Colon (tissue), 2 donors: Measurements from ENCODE around the gene PIP5K1C.

Experiments
- FAIRE-seq: peaks from 2 replicates; lab custom pipeline; 2012; peaks lifted over from hg19 to GRCh38; lab: Jason Lieb, UNC
- donor health status: control.
- donor health status: control.

PIP5K1C gene, protein sequence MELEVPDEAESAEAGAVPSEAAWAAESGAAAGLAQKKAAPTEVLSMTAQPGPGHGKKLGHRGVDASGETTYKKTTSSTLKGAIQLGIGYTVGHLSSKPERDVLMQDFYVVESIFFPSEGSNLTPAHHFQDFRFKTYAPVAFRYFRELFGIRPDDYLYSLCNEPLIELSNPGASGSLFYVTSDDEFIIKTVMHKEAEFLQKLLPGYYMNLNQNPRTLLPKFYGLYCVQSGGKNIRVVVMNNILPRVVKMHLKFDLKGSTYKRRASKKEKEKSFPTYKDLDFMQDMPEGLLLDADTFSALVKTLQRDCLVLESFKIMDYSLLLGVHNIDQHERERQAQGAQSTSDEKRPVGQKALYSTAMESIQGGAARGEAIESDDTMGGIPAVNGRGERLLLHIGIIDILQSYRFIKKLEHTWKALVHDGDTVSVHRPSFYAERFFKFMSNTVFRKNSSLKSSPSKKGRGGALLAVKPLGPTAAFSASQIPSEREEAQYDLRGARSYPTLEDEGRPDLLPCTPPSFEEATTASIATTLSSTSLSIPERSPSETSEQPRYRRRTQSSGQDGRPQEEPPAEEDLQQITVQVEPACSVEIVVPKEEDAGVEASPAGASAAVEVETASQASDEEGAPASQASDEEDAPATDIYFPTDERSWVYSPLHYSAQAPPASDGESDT

DNA sequence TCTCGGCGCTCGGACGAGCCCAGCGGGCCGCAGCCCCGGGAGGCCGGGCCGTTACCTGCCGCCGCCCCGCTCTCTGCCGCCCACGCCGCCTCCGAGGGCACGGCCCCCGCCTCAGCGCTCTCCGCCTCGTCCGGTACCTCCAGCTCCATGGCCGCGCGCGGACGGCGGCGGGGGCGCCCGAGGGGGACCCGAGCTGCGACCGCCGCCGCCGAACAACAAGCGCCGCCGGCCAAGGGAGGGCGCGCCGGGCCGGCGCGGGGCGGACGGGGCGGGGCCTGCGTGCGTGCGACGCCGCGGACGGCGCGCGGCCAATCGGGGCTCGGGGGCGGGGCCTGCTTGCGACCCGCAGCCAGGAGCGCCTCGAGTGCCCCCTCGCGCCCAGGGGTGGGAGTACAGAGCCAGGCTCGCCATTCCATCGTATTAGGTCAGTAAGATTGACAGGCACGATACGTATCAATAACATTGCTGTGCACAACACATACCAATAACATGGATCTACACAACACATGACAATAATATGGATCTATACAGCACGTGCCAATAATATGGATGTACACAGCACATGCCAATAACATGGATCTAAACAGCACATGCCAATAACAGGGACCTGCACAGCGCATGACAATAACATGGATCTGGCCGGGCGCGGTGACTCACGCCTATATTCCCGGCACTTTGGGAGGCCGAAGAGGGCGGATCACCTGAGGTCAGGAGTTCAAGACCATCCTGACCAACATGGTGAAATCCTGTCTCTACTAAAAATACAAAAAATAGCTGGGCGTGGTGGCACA is at the start of gene PIP5K1C:
PIP5K1C (minus strand) TSS at position 227 of the 791 bp plus-strand sequence; CDS start at position 149, 78 bp downstream.
- FAIRE-seq, result no peak

DNA sequence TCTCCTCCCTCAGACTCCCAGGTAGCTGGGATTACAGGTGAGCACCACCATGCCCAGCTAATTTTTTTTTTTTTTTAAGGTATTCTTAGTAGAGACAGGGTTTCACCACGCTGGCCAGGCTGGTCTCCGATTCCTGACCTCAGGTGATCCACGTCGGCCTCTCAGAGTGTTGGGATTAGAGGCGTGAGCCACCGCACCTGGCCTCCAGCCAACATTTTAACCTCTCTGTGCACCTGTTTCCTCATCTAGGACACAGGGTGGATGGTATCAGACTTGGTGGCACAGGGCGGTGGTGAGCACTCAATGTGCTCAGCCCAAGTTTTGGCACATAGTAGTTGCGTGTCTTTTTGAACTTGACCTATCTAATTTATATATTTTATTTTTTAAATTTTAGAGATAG is 48.7 kb upstream of the PIP5K1C start:
- no peak for FAIRE-seq

DNA sequence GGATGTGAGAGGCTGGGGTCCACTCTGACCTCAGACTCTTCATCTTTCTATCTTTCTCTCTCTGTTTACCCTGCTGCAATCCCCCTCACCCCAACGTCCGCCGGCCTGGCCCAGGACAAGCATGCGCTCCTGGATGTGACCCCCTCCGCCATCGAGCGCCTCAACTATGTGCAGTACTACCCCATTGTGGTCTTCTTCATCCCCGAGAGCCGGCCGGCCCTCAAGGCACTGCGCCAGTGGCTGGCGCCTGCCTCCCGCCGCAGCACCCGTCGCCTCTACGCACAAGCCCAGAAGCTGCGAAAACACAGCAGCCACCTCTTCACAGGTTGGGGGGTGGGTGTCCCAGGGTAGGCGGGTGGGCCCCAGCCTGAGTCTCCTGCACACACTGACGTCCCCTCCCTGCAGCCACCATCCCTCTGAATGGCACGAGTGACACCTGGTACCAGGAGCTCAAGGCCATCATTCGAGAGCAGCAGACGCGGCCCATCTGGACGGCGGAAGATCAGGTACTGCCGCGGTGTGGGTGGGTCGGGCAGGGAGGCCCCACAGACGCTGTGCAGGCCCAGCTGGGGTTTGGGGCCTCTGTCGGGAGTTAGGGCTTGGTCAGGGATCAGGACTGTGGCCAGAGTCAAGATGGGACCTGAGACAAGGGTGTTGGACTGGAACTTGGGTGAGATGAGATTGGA is 46.2 kb upstream of the PIP5K1C start:
- FAIRE-seq, result no peak

DNA sequence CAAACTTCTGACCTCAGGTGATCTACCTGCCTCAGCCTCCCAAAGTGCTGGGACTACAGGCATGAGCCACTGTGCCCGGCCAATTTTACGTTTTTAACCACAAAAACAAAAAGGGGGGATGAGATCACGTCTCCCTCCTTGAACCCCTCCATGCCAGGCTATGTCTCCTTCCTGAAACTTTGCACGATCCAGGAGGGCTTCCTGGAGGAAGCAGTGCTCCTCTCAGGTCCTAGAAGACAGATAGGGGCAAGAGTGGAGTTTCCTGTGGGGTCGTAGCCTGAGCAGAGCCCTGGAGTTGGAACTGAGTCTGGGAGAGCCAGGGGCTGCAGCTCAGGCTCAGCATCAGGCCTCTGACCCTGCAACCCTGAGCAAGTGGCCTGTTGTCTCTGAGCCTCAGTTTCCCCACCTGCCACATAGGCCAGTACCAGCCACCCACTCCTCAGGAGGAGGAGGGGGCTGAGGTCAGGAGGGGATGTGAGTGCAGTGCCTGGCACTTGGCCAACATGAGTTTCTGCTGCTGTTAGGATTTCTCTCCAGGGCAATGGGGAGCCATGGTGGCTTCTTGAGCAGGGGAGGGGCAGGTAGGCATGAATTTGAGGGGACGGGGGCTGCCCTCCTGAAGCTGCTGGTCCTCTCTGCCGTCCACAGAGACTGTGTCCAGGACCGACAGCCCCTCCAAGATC is 45.2 kb upstream of the PIP5K1C start:
- no peak for FAIRE-seq

DNA sequence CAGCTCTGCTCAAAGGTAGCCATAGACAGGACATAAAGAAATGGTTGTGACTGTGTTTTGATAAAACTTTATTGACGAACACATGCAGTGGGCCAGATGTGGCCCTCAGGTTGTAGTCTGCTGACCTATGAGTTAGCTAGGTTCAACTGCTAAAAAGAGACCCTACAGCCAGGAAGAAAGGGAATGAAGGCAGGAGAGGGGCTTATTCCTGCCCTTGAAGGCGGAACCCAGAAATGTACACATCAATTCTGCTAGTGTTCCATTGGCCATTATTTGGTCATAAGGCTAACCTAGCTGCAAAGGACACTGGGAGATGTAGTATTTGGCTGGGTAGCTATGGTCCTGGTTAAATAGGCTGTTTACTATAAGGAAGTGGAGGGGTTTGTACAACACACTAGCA is 43.2 kb upstream of the PIP5K1C start:
- FAIRE-seq, result no peak

DNA sequence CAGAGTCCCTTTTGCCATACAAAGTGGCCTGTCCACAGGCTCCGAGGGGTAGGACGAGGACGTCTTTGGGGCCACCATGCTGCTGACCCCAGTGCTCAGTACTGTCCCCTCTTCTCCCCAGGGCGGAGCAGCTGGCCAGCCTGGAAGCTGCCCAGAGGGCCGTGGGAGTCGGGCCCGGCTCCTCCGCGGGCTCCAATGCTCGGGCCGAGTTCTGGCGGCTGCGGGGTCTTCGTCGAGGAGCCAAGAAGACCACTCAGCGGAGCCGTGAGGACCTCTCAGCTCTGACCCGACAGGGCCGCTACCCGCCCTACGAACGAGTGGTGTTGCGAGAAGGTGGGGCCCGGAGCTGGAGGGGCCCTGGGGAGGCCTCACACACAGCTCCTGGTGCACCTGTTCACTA is 40.2 kb upstream of the PIP5K1C start:
- no peak for FAIRE-seq

DNA sequence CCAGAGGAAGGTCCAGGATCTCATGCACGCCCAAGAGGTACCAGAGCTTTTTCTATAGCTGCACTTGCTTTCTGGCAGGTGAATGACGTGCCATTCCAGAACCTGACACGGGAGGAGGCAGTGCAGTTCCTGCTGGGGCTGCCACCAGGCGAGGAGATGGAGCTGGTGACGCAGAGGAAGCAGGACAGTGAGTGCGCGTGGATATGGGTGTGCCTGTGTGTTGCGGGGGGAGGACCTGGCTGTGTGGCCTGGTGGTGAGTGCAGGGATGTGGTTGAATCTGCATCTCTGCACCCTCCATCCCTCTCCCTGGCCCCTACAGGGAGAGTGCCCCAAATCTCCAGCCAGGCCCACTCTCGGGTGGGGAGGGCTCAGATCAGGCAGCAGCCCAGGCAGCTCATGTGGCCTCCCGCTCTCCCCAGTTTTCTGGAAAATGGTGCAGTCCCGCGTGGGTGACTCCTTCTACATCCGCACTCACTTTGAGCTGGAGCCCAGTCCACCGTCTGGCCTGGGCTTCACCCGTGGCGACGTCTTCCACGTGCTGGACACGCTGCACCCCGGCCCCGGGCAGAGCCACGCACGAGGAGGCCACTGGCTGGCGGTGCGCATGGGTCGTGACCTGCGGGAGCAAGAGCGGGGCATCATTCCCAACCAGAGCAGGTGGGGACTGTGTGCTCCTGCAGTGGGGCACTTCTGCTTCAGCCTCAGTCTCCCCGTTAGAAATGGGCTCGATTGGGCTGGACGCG is 38.4 kb upstream of the PIP5K1C start:
- no peak for FAIRE-seq

DNA sequence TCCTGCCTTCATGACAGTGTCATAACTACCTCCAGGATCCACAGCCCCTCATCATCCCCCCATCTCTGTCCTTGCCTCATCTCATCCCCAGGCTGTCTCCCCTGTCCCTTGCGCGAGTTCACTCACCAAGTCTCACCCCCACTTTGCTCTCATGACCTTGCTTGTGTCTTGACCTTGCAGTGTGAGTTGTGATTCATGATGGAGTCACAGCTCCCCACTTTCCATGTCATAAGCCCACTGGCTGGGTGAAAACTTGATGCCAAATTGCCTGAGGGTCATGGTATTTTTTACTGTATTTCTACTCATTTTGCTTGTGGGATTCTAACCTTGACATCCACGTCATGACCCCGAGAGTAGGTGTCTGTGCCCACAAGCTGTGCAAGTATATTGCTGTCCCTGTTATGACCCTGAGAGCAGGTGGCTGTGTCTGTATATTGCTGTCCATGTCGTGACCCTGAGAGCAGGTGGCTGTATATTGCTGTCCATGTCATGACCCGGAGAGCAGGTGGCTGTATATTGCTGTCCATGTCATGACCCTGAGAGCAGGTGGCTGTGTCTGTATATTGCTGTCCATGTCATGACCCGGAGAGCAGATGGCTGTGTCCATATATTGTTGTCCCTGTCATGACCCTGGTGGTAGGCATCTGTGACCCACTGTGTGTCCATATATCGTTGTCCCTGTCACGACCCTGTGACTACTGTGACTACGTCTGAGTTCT is 37.4 kb upstream of the PIP5K1C start:
- no peak for FAIRE-seq

DNA sequence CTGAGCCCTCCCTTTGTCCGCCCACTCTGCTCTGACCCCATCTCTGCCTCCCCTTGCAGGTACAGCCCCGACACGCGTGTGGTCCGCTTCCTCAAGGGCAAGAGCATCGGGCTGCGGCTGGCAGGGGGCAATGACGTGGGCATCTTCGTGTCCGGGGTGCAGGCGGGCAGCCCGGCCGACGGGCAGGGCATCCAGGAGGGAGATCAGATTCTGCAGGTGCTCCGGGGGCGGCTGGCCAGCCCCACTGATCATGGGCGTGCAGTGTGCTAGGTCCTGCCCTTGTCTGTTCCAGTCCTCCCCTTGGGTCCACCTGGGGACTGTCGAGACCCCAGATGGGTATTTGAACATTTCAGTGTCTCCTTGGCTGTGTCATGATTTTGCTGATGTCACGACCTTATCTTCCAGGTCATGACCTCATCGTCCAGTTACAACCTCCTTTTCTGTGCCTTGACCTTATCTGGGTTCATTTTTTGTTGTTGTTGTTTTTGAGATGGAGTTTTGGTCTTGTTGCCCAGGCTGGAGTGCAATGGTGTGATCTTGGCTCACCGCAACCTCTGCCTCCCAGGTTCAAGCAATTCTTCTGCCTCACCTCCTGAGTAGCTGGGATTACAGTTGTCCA is 35.9 kb upstream of the PIP5K1C start:
- FAIRE-seq, result no peak

DNA sequence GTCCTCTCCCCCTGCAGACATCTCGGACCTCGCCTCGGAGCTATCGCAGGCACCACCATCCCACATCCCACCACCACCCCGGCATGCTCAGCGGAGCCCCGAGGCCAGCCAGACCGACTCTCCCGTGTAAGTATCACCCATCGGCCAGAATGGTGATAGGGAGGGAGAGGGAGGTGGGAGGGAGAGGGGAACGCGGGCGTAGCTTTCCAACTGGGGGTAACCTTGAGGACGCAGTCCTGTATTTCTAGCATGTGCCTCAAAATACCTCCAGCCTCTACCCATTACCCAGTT is 34.0 kb upstream of the PIP5K1C start:
- FAIRE-seq, result no peak

DNA sequence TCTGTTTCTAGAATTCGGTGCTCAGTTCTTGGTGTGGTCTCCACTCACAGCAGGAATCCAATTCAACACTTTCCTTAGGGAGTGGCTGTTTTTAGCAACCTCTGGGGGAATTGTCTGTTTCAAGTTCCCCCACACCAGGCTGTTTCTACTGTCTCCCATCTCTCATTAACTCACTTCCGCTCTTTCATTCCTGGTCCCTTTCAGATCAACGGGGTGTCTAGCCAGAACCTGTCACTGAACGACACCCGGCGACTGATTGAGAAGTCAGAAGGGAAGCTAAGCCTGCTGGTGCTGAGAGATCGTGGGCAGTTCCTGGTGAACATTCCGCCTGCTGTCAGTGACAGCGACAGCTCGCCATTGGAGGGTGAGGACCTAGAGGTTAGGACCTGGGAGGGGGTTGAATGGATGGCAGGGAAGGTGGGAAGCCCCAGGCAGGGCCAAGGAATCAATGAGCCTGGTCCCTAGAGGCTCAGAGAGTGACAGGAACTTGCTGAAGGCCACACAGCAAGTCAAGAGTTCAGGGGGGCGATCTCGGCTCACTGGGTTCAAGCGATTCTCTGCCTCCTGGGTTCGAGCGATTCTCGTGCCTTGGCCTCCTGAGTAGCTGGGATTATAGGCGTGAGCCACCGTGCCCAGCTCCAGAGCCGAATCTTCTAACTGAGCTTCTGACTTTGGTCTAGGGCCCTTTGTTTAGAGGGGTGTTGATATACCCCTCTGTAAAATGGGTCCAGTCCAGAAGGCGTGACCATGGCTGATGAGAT is 33.5 kb upstream of the PIP5K1C start:
- FAIRE-seq, result no peak

DNA sequence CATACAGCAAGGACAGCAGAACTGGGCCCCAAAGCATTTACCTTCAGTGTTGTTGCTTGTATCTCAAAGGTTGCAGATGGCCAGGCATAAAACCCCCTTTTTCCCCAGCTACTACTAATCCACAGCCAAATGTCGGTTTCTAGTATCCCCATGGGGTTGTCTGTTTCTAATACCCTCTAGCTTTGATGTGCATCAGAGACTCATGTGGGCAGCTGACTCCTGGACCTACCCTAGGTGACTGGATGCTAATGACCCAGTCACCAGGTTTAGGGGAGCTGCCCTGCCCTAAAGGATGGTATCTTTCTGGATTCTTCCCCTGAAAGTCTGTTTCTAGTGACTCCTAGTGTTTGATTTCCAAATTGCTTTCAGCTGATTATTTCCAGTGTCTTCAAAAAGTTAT is 31.8 kb upstream of the PIP5K1C start:
- FAIRE-seq, result no peak

DNA sequence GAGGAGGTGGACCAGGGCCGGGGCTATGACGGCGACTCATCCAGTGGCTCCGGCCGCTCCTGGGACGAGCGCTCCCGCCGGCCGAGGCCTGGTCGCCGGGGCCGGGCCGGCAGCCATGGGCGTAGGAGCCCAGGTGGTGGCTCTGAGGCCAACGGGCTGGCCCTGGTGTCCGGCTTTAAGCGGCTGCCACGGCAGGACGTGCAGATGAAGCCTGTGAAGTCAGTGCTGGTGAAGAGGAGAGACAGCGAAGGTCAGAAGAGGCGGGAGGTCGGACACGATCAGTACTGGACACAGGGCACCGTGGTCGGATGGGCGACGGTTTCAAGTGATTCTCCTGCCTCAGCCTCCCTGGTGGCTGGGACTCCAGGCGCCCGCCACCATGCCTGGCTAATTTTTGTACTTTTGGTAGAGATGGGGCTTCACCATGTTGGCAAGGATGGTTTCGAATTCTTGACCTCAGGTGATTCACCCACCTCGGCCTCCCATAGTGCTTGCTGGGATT is 30.2 kb upstream of the PIP5K1C start:
- FAIRE-seq, result no peak

DNA sequence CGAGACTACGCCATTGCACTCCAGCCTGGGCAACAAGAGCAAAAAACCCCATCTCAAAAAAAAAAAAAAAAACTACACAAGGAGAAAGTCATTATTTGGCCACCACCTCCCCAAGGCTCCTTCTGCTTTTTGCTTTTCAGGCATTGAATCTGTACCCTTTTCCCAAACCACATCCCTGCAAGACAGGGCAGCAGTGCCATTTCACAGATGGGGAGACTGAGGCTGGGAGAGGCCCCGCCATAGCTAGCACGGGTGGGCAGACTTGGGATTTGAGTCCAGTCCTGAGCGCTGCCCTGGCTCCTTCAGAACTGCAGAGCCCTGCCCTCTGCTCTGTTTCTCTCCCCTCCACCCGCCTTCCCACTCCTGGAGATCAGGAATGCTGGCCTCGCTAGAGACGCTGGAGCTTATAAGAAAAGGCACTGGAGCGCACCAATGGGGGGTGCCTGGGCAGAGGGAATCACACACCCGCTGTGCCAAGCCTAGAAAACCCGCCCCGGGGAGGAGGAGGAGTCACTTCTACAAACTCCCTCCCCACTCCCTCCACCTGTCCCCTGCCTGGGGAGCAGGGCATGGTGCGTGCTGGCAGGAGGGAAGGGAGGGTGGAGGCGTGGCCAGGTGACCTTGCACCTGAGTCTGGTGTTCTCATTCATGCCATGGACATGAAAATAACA is 25.5 kb upstream of the PIP5K1C start:
- no peak for FAIRE-seq

DNA sequence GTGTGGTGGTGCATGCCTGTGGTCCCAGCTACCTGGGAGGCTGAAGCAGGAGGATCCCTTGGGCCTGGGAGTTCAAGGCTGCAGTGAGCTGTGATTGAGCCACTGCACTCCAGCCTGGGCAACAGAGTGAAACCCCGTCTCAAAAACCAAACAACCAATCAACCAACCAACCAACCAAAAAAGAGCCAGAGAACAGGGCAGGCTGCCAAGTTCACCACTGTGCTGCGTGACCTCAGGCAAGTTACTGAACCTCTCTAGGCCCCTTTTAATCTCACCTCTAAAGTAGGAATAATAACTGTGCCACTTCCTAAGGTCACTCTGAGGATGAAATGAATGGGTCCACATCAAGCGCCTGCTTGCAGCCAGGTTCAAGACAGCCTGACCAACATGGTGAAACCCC is 24.9 kb upstream of the PIP5K1C start:
- FAIRE-seq, result no peak

DNA sequence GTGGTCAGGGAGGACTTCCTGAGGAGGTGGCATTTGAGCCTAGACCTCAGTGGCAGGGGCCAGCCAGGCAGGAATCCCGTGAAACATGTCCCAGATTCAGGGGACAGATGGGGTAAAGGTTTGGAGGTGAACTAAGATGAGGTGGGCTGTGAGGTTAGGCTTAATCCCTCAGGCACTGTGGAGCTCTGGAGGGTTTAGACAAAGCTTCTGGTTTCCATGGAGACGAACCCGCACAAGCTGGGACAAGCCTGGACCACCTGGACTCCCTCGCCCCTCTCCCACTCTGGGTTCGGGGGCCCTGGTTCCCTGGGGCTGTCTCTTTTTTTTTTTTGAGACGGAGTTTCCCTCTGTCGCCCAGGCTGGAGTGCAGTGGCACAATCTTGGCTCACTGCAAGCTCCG is 23.6 kb upstream of the PIP5K1C start:
- no peak for FAIRE-seq

DNA sequence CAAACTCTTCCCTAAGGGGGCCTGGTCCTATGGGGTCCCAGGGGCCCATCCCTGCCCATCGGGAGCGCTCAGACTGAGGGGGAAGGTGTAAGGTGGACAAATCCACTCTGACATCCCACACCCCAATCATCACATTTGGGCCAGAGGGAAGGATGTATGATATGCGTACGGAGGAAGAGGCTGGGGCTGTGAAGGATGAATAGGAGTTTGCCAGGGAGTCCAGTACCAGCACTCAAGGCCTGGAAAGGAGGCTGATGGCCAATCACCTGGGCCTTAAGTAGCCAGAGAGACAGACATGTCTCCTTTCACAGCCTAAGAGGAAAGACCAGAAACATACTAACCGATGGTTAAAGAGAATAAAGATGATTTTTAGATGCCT is 22.8 kb upstream of the PIP5K1C start:
- FAIRE-seq, result no peak

DNA sequence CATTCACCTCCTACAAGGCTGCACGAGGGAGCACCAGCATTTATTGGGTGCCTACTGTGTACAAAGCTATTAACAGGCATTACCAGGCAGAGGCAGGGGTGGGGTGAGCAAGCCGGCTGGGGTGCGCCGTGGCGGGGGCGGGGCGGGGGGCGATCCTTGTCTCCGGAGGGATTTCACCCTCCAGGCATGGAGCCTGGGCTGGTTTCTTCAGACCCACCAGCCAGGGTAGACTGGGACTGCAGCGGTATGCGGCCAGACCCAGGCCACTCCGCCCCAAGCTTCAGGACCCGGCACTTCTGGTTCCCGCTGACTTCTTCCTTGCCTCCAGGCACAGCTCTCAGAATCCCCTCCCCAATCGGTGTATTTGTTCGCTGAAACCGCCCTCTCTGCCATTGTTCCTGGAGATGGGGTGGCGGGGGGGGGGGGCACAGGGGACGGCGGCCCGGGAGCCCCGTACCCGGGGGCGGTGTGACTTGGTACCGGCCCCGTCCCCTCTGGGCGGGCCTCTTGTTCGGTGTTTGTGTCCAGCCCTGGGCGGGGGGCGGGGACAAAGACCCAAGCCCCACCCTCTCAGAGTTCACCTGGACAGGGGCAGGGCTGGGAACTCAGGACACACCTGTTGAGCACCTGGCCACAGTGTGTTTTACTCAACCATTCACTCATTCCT is 22.3 kb upstream of the PIP5K1C start:
- no peak for FAIRE-seq
